ENCODE results near the gene F7. TPM values are rescaled to one million over a fixed set of nuclear protein-coding genes. Genes with fewer than 3 reads are reported as not detected.

Gene F7
- total and polyA plus RNA-seq, 2 of the 4 experiments (the other 2 are of a cell fraction): under 0.01 to 0.07 TPM

- dilution Hi-C loops (cut with HindIII; ENCODE audit: low sequenced_read_pairs, unreplicated experiment) (no loop called here), in situ Hi-C loops (cut with MboI; ENCODE audit: low sequenced_read_pairs) (no loop called here), intact Hi-C loops (cut with micrococcal nuclease) (no loop called here)
- peak overlapping the region; percentile 9 for H2AK9ac ChIP-seq (replicated peaks; ENCODE audit: low read depth, low read length, poor library complexity)
- no peaks in the 10 kb centered on the region for H3K27me3 ChIP-seq (ENCODE audit: control insufficient read depth, insufficient read depth, low read length)
- H3K4me2 ChIP-seq (ENCODE audit: low read depth, low read length): no peak overlapping the region
- H3K18ac ChIP-seq (ENCODE audit: low read depth, low read length): no peak overlapping the region
- no peak overlapping the region for H2BK120ac ChIP-seq (ENCODE audit: low read depth, low read length)
- no peak overlapping the region for H2BK15ac ChIP-seq (ENCODE audit: low read depth, low read length)
- no peak overlapping the region for H3K4ac ChIP-seq (ENCODE audit: low read depth, low read length)
- H4K5ac ChIP-seq (ENCODE audit: low read depth, low read length): no peak overlapping the region
- no peak overlapping the region for H3K23ac ChIP-seq (ENCODE audit: low read depth, low read length)
- H4K8ac ChIP-seq (ENCODE audit: low read depth in 2 of 2, low read length in 2 of 2): no peak overlapping the region
- H2AFZ ChIP-seq (replicated peaks; ENCODE audit: low read length, poor library complexity): no peak overlapping the region
- peaks cover 28% of the 10 kb centered on the region for H3K36me3 ChIP-seq (ENCODE audit: control insufficient read depth, insufficient read depth, low read length)
- DNase-seq: no peak
- ATAC-seq (ENCODE audit: low read depth): no peak
- H3K56ac ChIP-seq (ENCODE audit: extremely low read depth, insufficient read depth, low read length): no peak overlapping the region
- BruUV-seq (replicated peaks): no TSS peak
- H2AK5ac ChIP-seq (ENCODE audit: low read depth, low read length): no peak overlapping the region
- H3K79me1 ChIP-seq (ENCODE audit: low read depth in 1 of 2, low read length in 2 of 2): peaks cover 0 to 14% of the 10 kb centered on the region in 2 experiments; a peak in 2 of 4 replicates
- ChIA-PET POLR2A (ENCODE audit: unreplicated experiment) (no interaction called here), CTCF (no interaction called here)
- peaks cover 11% of the 10 kb centered on the region for H3K9me1 ChIP-seq (ENCODE audit: insufficient read depth, low read length)
- H3K9ac ChIP-seq (ENCODE audit: low read depth, low read length): no peak overlapping the region
- H2BK20ac ChIP-seq (ENCODE audit: low read depth, low read length): no peak overlapping the region
- no peak for TF ChIP-seq FOS (IDR thresholded peaks at IDR 0.05; ENCODE audit: low read depth, low read length)
- no peak for TF ChIP-seq RCOR1 (IDR thresholded peaks at IDR 0.05; ENCODE audit: insufficient replicate concordance, low read length)
- TF ChIP-seq USF2 (IDR thresholded peaks at IDR 0.05; ENCODE audit: low read depth, low read length): no peak
- TF ChIP-seq POLR2A (IDR thresholded peaks at IDR 0.05; ENCODE audit: low read depth, low read length): no peak
- TF ChIP-seq CEBPB (IDR thresholded peaks at IDR 0.05; ENCODE audit: low read depth, low read length): no peak
- TF ChIP-seq MAFK (IDR thresholded peaks at IDR 0.05; ENCODE audit: low read depth, low read length): no peak
- TF ChIP-seq CHD1 (IDR thresholded peaks at IDR 0.05; ENCODE audit: low read depth, low read length): no peak
- no peak for TF ChIP-seq SMC3 (IDR thresholded peaks at IDR 0.05; ENCODE audit: low read depth, low read length)
- no peak for TF ChIP-seq MAZ (IDR thresholded peaks at IDR 0.05; ENCODE audit: borderline replicate concordance, low read depth, low read length)
- no peak for TF ChIP-seq BHLHE40 (IDR thresholded peaks at IDR 0.05; ENCODE audit: low read depth, low read length)
- TF ChIP-seq MXI1 (IDR thresholded peaks at IDR 0.05; ENCODE audit: borderline replicate concordance, low read depth, low read length): no peak
- TF ChIP-seq RFX5 (IDR thresholded peaks at IDR 0.05; ENCODE audit: low read depth, low read length): no peak
- TF ChIP-seq NFE2L2 (IDR thresholded peaks at IDR 0.05; ENCODE audit: low read depth, low read length): no peak
- TF ChIP-seq RAD21 (IDR thresholded peaks at IDR 0.05; ENCODE audit: low read length): no peak
- TF ChIP-seq CTCF (conservative IDR thresholded peaks at IDR 0.05; ENCODE audit: low read depth, low read length): no peak
- no peak for TF ChIP-seq ELK1 (IDR thresholded peaks at IDR 0.05; ENCODE audit: borderline replicate concordance, low read depth, low read length)
- H4K91ac ChIP-seq (ENCODE audit: insufficient read depth, low read depth, low read length): no peak overlapping the region
- H2BK5ac ChIP-seq (ENCODE audit: low read depth, low read length, poor library complexity, severe bottlenecking): no peak overlapping the region
- no peak overlapping the region for H3K4me3 ChIP-seq (ENCODE audit: insufficient read depth, low read depth, low read length)
- peaks cover 14% of the 10 kb centered on the region for H3K4me1 ChIP-seq (ENCODE audit: control insufficient read depth, insufficient read depth, low read length)
- no peak overlapping the region for H3K27ac ChIP-seq (ENCODE audit: insufficient read depth, low read length)
- 0 out of 2 replicates have a peak, but pooled peaks cover 2% of the 10 kb centered on the region for H3K9me3 ChIP-seq (ENCODE audit: control insufficient read depth, insufficient read depth, low read length)
- H3K14ac ChIP-seq (replicated peaks; ENCODE audit: low read depth, low read length): no peak overlapping the region
- WGBS, 2 experiments (ENCODE audit: extremely low coverage in 2 of 2, insufficient read length in 1 of 2): 77% methylated on average over 3 of the region's 7 CpGs; no CpG with 5 or more reads in 1 of the 2 experiments
- H4K20me1 ChIP-seq (ENCODE audit: insufficient read depth, low read length): no peaks in the 10 kb centered on the region
Observed at GRCh38 chr13:113168211-113168610, 62.6 kb downstream of the F7 start.
